SU-DHL-6 (cell line): ENCODE measurements around the gene KCNN3.

Source experiments
- EZH2phosphoT487 ChIP-seq: fragments of 200-600 bp; sonication (generic), shearing (Covaris generic); conservative IDR thresholded peaks from 2 replicates; pipeline ENCODE4 v1.6.1; 2018; ENCODE audit warnings: mild to moderate bottlenecking, antibody characterized with exemption, low read length, moderate library complexity, mixed read lengths
- TF ChIP-seq, protein P1 (sequence below): fragments of 200-600 bp; sonication (generic); IDR thresholded peaks from one replicate; pipeline ENCODE4 v1.5.1; 2017; ENCODE audit warnings: antibody characterized with exemption, mild to moderate bottlenecking, low read length, moderate library complexity; ENCODE audit not compliant: insufficient read depth, poor library complexity, severe bottlenecking

DNA sequence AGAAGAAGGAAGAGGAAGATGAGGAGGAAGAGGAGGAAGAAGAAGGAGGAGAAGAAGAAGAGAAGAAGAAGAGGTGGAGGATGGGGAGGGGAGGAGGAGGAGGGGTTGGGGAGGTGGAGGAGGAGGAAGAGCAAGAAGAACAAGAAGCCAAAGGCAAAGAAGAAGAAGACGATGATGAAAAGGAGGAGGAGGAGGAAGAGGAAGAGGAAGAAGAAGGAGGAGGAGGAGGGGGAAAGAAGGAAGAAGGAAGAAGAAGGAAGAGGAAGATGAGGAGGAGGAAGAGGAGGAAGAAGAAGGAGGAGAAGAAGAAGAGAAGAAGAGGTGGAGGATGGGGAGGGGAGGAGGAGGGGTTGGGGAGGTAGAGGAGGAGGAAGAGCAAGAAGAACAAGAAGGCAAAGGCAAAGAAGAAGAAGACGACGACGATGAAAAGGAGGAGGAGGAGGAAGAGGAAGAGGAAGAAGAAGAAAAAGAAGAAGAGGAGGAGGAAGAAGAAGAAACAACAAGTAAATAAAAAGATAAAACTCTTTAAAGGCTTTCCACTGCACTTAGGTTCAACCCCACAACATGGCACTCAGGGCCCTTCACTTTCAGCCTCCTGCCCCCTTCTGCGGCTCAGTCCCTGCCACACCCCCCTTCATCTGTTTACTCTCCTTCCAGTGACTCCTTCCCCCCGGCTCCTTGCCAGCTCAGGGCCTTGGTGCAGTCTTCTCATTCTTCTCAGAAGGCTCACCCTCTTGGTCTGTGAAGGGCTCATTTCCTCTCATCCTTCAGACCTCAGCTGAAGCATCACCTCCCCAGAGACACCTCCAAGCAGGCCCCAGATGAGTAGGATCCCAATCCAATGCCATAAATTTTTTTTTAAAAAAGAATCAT is 114.0 kb downstream of the KCNN3 start:
- TF ChIP-seq, protein P1, sequence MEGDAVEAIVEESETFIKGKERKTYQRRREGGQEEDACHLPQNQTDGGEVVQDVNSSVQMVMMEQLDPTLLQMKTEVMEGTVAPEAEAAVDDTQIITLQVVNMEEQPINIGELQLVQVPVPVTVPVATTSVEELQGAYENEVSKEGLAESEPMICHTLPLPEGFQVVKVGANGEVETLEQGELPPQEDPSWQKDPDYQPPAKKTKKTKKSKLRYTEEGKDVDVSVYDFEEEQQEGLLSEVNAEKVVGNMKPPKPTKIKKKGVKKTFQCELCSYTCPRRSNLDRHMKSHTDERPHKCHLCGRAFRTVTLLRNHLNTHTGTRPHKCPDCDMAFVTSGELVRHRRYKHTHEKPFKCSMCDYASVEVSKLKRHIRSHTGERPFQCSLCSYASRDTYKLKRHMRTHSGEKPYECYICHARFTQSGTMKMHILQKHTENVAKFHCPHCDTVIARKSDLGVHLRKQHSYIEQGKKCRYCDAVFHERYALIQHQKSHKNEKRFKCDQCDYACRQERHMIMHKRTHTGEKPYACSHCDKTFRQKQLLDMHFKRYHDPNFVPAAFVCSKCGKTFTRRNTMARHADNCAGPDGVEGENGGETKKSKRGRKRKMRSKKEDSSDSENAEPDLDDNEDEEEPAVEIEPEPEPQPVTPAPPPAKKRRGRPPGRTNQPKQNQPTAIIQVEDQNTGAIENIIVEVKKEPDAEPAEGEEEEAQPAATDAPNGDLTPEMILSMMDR, result no peak
- TF ChIP-seq EZH2phosphoT487, result no peak
